HG03135 (cell line): ENCODE measurements around the gene ZMYND8.
"Not testable (repeated sequence)": the region's sequence is repeated elsewhere in the genome, so short reads cannot be mapped to it uniquely, and the experiment has no call there.

ENCODE experiments used
- ATAC-seq: cut with Tn5 transposase; IDR thresholded peaks from one replicate; pipeline ENCODE4 v1.9.1; 2021; ENCODE audit warnings: mild to moderate bottlenecking, moderate library complexity; ENCODE audit not compliant: unreplicated experiment

ZMYND8 gene

DNA sequence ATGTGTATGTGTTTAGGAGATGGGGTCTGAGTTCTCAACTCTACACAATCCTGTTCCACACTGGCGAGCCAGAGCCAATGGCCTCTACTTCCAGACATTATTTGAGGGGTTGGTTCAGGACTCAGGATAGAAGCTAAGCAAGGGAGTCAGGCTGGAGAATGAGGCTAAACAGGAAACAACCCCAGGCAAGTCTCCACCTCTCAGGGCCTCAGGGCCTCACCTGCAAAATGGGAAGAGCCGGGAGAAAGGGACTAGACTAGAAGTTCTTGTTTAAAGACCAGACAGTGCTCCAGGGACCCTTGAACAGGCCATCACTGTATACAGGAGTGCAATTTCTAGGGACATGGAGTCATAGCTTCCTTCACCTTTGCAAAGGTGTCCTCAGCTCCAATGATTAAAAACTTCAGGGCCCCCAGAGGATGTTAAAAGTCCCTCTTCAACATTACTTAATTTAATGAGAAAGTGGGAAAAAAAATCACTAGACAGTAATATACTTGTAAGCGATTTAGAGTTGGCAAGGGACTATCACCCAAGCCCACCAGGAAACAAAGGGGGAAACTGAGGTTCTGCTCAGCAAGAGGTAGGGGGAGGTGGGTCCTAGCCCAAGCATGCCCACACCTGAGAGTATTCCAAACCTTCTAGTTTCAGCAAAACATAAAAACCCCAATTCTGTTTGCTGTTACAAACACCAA, 41.7 kb downstream of the ZMYND8 start:
- no peak for ATAC-seq

DNA sequence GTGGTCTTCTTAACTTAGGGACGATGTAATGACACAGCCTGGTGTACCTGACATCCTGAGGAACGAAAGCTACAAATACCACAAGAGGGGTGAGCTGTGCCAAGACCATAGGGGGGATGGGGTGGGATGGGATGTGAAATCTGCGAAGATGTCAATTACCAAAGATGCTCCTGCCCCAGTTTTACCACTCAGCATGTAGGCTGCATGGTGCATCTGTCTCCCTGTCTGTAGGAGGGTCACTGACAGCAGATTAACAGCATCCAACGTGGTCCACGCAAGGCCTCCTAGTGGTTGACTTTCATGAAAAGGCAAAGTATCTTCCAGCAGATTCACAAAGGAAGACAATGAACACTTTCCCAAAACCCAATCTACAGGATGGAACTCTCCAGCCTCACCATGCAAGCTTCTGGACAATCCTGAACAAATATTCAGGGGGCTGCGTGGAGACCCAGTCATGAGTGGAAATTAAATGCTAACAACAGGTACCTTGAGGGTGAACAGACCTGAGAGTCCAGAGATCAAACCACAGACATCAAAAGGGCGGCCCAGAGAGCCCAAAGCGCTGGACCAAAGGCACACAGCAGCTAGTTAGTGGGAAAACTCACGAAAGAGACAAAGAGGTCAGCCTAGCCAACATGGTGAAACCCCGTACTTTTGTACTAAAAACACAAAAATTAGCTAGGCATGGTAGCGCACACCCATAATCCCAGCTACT, 44.4 kb downstream of the ZMYND8 start:
- ATAC-seq = no peak

DNA sequence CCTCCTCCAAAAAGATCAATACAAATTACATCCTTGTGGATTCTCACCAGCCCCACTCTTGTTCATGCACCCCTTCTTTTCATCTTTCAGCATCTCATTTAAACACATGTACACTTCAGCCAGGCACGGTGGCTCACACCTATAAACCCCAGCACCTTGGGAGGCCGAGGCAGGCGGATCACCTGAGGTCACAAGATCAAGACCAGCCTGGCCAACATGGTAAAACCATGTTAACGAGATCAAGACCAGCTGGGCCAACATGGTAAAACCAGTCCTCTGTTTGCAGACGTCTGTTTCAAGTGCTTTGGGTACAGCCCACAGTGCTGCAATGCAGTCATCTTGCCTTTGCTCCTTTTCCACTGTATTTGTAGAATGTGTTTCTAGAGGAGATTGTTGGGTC, 45.3 kb downstream of the ZMYND8 start:
- no peak for ATAC-seq

DNA sequence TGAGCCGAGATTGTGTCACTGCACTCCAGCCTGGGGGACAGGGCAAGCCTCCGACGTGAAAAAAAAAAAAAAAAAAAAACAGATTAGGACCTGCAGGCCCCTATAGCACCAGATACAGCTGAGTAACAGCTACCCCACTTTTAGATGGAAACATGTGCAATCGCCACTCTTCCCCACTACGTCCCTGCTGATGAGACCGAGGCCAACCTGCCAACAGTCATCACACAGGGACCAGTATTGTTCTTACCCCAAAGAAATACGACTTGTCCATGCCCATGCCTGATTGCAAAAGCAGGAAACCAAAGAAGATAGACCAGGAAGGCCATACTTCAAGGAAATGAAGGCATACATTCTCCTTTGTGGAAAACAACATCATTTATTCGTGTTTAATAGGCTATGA, 45.8 kb downstream of the ZMYND8 start:
- no peak for ATAC-seq

DNA sequence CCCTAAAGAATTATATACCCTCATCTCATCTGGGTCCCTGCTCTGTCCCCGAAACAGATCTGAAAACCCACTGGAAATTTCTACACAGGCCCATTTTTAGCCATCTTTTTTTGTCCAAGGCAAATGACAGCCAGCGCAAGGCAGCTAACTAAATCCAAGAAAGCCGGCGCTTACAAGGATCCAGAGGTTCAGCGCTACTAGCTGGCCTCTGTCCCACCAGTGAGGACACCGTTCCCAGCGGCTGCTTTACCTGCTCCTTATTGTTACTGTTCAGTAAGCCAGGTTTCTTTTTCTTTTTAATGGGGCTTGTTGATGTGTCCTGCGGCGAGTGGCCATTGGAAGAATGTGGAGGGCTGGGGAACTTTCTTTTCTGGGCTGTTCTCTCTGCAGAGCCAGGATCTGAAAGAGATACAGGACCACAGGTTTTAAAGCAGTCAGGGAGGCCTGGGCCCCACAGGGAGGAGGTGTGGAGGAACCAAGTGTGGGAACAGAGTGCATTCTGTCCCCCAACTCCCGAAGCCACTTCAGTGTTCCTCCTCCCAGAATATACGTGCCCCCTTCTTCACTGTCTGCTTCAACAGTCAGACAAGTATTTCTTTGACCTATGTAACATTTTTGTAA, 46.6 kb downstream of the ZMYND8 start:
- no peak for ATAC-seq

DNA sequence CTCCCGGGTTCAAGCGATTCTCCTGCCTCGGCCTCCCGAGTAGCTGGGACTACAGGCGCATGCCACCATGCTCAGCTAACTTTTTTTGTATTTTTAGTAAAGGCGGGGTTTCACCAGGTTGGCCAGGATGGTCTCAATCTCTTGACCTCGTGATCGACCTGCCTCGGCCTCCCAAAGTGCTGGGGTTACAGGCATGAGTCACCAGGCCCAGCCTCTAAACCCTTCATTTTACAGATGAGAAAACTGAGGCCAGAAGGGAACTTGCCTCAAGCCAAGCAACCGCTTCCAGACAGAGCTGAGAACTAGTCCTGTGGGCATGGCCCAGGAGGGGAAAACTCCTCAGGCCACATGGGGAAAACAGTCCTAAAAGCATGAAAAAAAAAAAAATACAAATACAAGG, 47.1 kb downstream of the ZMYND8 start:
- no peak for ATAC-seq

DNA sequence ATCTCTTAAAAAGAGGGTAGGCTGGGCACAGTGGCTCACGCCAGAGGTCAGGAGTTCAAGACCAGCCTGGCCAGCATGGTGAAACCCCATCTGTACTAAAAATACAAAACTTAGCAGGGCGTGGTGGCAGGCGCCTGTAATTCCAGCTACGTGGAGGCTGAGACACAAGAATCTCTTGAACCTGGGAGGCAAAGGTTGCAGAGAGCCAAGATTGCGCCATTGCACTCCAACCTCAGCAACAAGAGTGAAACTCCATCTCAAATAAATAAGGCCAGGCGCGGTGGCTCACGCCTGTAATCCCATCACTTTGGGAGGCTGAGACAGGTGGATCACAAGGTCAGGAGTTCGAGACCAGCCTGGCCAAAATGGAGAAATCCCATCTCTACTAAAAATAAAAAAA, 48.9 kb downstream of the ZMYND8 start:
- ATAC-seq = not testable (repeated sequence)

DNA sequence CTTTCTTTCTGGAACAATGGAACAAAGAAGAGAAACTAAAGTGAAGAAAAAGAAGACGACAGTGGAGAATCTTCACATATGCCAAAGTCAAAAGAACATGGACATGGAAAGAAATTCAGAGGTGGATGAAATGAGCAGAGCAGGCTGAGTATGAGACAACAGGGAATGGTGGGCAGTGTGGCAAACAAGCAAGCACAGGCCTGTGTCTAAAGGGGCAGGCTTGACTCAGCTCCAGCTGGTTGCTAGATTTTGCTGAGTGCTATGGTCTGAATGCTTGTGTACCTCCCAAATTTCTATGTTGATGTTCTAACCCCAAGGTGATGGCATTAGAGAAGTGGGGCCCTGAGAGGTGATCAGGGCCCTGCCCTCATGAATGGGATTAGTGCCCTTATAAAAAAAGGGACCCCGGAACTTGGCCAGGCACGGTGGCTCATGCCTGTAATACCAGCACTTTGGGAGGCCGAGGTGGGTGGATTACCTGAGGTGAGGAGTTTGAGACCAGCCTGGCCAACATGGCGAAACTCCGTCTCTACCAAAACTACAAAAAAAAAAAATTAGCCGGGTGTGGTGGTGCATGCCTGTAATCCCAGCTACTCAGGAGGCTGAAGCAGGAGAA, 49.6 kb downstream of the ZMYND8 start:
- no peak for ATAC-seq

DNA sequence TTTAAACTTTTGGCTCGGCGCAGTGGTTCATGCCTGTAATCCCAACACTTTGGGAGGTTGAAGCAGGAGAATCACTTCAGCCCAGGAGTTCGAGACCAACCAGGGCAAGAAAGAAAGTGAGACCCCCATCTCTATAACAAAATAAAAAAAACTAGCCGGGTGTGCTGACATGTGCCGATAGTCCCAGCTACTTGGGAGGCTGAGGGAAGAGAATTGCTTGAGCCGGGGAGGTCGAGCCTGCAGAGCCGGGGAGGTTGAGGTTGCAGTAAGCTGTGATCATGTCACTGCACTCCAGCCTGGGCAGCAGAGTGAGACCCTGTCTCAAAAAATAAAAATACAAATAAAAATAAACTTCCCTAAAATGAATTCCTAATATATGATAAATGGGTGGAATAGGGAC, 50.4 kb downstream of the ZMYND8 start:
- no peak for ATAC-seq

DNA sequence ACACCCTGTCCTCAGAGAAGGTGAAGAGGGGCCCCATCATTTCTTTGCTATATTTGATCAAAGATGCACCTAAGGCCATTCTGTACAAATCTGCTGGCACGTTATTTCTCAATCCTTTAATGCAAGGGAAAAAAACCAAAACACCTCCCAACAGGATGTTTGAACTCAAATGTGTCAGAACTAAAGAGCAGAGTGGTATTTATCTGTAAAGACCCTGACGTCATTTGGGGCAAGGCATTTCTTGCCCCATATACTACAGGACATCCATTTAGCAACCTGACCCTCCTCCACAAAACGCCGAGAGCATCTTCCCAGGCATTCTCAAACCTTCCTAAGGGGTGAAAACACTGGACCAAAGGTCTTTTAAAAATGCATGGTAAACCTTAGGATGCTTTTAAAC, 50.8 kb downstream of the ZMYND8 start:
- ATAC-seq = no peak

DNA sequence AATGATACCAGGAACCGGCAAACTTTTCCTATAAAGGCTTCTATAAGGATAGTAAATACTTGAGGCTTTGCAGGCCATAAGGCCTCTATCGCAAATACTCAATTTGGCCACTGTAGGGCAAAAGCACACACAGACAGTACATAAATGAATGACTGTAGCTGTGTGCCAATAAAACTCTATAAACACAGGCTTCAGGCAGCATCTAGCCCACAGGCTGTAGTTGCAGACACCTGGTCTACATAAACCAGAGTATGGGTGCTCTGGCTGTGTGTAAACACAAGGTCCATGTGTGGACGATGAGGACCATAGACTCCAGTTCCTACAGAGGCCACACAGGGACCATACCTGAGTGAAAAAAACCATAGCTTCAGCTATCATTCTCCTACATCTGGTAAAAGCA, 52.2 kb downstream of the ZMYND8 start:
- no peak for ATAC-seq

DNA sequence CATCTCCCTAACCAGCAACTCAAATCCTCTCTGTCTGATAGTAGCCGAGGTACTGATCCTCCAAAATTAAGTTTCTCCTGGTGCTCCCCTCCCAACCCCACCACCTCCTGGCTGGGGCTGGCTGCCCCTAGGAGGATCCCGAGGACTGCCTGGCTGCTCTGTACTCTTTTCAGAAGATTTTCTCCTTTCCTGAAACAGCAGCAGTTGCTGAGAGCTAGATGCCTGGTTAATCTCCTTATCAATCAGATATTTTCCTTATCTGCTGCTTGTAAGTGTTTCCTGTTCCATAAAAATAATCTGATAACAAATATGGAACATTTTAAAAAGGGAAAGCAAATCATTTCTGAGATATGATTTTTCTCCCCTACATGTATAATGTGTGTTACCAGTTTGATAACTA, 52.8 kb downstream of the ZMYND8 start:
- no peak for ATAC-seq

DNA sequence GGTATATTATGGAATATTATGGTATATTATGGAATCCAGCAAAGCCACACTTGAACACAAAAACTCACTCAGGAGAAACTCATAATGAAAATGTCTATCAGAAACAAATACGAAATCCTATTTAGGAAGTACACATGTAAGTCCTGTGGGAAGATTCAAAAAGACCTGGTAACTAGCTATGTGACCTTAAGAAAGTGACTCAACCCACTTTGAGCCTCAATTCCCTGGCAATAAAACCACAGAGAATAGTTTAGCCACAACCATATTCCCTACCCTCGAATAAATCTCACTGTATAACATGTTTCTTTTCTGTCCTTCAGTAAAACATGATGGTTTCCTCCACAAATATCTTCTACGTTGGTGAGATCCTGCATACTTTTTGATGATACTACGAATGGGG, 56.4 kb downstream of the ZMYND8 start:
- no peak for ATAC-seq

DNA sequence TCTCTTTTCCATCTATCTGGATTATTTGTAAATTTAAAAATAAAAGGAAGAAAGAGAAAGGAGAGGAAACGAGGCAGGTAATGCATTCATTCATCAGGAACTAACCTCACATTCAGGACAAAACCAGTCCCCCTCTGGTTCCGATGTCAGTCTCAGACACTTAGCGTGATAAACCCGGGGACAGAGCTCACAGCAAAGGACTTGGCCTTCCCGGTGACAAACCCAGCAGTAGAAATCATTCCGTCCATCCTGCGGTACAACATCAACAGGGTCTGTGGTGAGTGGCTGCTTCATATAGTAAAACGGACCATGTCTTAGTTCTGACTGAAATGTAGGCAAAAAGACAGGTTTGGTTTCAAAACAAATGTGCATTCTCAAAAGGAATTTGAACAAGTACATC, 57.9 kb downstream of the ZMYND8 start:
- ATAC-seq = no peak

DNA sequence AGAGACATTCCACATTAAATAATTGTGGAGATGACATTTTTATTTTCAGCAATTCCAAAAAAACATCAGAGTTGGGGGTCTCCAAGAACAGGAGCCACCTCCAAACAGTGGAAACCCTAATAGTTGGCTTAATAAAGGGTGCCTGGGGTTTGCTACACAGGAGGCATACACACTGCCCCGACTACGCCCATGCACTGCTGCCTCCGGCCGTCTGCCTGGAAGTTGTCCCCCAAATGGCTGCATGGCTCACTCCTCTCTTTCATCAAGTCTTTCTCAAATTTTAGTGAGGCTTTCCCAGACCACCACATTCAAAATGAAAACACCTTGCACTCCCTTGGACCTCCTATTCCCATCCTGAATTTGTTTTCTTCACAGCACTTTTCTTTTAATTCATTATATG, 58.8 kb downstream of the ZMYND8 start:
- no peak for ATAC-seq

DNA sequence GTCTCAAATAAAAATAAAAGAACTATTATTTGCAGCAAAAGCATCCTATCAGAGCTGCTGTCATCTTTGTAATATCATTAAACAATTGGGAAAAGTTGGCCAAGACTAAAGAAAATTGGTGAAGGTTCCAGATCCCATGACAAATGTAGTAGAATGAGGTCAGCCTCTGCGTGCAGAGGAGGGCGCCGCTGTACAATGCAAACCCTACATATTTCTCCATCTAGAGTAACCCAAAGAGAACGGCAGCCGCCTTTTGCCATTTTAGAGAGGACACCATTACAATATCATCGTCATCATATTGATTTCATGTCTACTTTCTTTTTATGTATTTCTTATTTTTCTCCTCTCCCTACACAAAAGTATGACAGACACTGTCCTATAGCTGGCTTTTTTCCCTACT, 59.5 kb downstream of the ZMYND8 start:
- ATAC-seq = no peak

DNA sequence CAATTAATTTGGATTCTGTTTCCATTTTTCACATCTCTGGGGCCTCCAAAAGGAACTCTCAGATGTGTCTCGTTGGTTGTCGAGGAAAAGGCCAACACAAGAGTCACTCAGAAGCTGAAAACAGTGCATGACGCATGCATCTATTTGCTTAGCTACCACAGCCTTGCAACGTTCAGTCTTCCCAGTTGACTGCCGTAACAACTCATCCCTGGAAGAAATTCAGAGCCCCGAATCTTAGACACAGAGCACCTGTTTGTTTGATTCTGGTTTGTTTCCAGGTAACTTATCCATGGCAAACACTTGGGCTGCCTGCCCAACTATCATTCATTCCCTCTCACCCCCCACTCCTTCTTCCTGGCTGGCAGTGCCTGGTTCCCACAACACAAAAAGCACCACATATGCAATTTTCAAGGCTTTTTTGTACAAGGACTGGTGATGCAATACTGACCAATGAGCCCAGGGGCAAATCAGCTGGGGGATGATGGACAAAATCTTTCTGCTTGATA, 60.5 kb downstream of the ZMYND8 start:
- no peak for ATAC-seq

DNA sequence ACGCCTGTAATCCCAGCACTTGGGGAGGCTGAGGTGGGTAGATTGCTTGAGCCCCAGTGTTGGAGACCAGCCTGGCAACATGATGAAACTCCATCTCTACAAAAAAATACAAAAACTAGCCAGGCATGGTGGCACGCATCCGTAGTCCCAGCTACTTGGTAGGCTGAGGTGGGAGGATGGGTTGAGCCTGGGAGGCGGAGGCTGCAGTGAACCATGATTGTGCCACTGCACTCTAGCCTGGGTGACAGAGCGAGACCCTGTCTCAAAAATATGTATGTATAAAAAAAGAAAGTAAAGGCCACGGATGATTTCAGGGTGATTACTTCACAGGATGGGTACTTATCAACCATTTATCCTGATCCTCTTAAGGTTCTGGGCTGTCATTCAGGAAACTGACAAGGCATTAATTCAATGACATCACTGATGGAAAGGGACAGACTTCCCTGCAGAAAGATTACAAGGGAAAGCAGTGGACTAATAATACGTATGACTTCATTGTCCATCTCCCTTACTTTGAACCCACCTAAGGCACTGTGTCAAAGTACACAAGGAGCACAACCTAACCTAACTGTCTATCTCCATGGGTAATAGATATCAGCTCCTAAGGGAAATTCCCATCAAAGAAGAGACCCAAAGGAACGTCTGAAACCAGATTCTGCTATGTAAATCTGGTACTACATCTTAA, 61.2 kb downstream of the ZMYND8 start:
- ATAC-seq = no peak

DNA sequence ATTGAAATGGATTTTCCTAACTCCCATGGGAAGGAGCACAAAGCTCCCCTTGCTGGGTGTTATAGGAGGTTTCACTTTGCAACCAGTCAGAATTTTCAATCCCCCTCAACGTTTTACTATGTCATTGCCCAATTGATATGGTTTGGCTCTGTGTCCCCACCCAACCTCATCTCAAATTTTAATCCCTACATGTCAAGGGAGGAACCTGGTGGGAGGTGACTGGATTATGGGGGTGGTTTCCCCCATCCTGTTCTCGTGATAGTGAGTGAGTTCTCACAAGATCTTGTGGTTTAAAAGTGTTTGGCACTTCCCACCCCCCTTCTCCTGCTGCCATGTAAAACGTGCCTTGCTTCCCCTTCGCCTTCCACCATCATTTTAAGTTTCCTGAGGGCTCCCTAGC, 62.9 kb downstream of the ZMYND8 start:
- ATAC-seq = no peak

DNA sequence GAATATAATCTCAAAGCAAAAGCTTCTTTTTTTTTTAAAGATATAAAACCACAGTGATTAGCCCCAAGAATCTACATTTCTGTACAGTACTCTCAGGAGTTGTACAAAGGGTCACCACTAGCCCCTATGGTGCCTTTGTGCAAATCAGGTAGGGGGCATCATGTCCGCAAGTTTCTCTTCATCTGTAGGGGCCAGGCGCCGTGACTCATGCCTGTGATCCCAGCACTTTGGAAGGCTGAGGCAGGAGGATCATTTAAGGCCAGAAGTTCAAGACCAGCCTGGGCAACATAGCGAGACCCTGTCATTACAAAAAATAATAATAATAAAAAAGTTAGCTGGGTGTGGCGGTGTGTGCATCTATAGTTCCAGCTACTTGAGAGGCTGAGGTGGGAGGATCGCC, 63.9 kb downstream of the ZMYND8 start:
- ATAC-seq = no peak
